Measurements from ENCODE around the gene SAMD10. TPM values are rescaled to one million over a fixed set of nuclear protein-coding genes. Genes with fewer than 3 reads are reported as not detected.
"Not testable (repeated sequence)": the region's sequence is repeated elsewhere in the genome, so short reads cannot be mapped to it uniquely, and the experiment has no call there.

The SAMD10 gene
- total and polyA plus RNA-seq, 10 of the 15 experiments (the other 5 are each of a cell fraction or from before 2014, with no cell fraction given) = 1.3 to 51.4 (median 17.9) TPM

DNA sequence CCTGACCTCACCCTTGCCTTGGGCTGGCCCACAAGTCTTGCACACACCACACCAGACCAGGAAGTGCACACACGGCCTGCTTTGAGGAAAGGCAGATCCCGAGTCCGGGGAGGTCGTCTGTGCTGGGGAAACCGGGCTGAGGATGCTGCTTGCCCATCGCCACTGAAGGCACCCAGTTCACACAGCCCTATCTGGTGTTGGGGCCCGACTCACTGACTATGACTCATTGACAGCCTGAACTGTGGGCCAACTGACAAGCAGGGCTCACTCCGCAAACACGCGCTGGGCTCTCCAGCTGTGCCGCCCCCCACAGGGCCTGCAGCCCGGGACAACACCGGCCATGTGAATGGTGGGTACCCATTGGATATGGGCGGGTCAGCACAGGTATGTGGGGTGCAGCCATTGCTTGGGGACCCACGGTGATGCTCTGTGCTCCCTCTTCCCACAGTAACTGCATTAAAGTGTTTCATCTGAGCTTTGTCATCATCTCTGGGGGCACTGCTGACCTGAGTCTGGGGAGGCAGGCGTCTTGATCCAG is 1.6 kb downstream of the SAMD10 start (continued):
- no peak for TF ChIP-seq BACH1 (IDR thresholded peaks at IDR 0.05; ENCODE audit: borderline replicate concordance)

DNA sequence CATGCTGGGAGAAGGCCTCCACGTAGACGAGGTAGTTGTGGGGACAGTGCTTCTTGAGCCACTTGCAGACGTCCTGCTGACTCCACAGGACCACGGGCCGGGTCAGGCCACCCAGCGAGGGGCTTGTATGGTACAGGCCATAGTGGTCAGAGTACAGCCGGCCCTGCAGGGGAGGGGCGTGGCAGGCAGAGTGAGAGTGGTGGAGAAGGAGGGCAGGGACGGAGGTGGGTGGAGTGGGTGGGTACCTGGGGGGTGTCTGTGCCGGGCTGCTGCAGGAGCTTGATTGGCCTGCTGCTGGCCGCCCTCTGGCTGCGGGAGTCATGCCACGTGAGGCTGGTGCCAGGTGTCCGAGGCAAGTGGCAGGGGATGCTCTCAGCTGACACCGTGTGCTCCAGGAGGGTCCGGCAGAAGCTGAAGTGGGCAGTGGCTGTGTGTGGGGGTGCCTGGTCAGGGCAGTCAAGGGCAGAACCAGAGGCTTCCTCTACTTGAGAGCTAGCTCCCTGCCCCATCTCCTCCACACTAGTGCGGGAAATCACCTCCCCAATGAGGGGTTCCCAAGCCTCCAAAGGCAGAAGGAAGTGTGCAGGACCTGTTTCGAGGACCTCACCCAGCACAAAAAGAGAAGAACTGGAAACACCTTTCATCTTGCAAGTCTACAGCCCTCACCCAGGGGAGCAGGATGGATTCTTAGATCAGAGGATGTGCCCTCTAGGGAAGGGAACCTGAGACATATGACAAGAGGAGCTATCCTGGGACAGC is 2.3 kb downstream of the SAMD10 start:
- in situ Hi-C loops (cut with MboI) = no loop called here
- BruUV-seq (replicated peaks) = no TSS peak
- no peak for FAIRE-seq

DNA sequence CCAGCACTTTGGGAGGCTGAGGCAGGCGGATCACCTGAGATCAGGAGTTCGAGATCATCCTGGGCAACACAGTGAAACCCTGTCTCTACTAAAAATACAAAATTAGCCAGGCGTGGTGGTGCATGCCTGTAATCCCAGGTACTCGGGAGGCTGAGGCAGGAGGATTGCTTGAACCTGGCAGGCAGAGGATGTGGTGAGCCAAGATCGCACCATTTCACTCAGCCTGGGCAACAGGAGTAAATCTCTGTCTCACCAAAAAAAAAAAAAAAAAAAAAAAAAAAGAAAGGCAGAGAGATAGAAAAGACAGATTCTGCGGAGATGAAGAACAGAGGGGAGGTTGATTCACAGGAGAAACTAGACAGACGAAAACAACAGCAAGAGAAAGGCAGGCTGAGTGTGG is 2.9 kb downstream of the SAMD10 start:
- H3K9ac ChIP-seq (ENCODE audit: control insufficient read depth, insufficient read depth, low read length); in situ Hi-C loops (cut with MboI); POLR2A ChIA-PET; BruUV-seq (replicated peaks); RAD21 ChIA-PET (ENCODE audit: unreplicated experiment); ATAC-seq; SMC1A ChIA-PET (ENCODE audit: uncharacterized antibody, unreplicated experiment); intact Hi-C loops (cut with micrococcal nuclease; ENCODE audit: unreplicated experiment); FAIRE-seq; DNase-seq (ENCODE audit: low read depth, low spot score); H3K27me3 ChIP-seq (replicated peaks in 1 of 2; ENCODE audit: control insufficient read depth in 2 of 2, insufficient read depth in 2 of 2, low read length in 1 of 2); H2AFZ ChIP-seq (ENCODE audit: control insufficient read depth, low read depth, low read length); H3K27ac ChIP-seq (ENCODE audit: control insufficient read depth, insufficient read depth); H3K4me3 ChIP-seq; H4K20me1 ChIP-seq (ENCODE audit: control insufficient read depth, insufficient read depth); H3K9me3 ChIP-seq (replicated peaks; ENCODE audit: control insufficient read depth, insufficient read depth, low read length): not testable (repeated sequence)
- H3K4me1 ChIP-seq (ENCODE audit: control insufficient read depth, insufficient read depth, low read length) = peaks cover 23% of the 10 kb centered on the region
- peak overlapping the region; percentile 7; the same call in 1 of the 2 replicates for H3K4me2 ChIP-seq (ENCODE audit: control insufficient read depth, insufficient read depth)
- peaks cover 8 to 15% of the 10 kb centered on the region in 2 experiments; a peak in 3 of 4 replicates for H3K36me3 ChIP-seq (ENCODE audit: control insufficient read depth in 2 of 2, insufficient read depth in 2 of 2, low read length in 1 of 2)
- WGBS (ENCODE audit: insufficient coverage, insufficient replicate concordance, low lambda C conversion rate, missing lambda C conversion rate) = 85% methylated on average over 7 of the region's 7 CpGs
- CTCF ChIA-PET = interaction anchor here (1.6 kb wide), 1 partner anchor 62 kb away, joined by 7 read pairs; no protein-coding TSS in a partner anchor
- peaks cover 38% of the 10 kb centered on the region for H3K79me2 ChIP-seq (ENCODE audit: control insufficient read depth, insufficient read depth, low read length)

More for the DNA sequence above, 2.3 kb downstream of the SAMD10 start:
- H2AFZ ChIP-seq (ENCODE audit: control insufficient read depth, low read depth, low read length) = no peak overlapping the region
- SMC1A ChIA-PET (ENCODE audit: uncharacterized antibody, unreplicated experiment) = no interaction called here
- peaks cover 44% of the 10 kb centered on the region for H3K79me2 ChIP-seq (ENCODE audit: control insufficient read depth, insufficient read depth, low read length)
- H3K9ac ChIP-seq (ENCODE audit: control insufficient read depth, insufficient read depth, low read length) = peak overlapping the region; percentile 68
- H3K4me1 ChIP-seq (ENCODE audit: control insufficient read depth, insufficient read depth, low read length) = peaks cover 23% of the 10 kb centered on the region
- H3K27ac ChIP-seq (ENCODE audit: control insufficient read depth, insufficient read depth) = peak overlapping the region; percentile 92
- intact Hi-C loops (cut with micrococcal nuclease; ENCODE audit: unreplicated experiment) = no loop called here
- H3K27me3 ChIP-seq (replicated peaks in 1 of 2; ENCODE audit: control insufficient read depth in 2 of 2, insufficient read depth in 2 of 2, low read length in 1 of 2) = no peaks in the 10 kb centered on the region
- H3K36me3 ChIP-seq (ENCODE audit: control insufficient read depth in 2 of 2, insufficient read depth in 2 of 2, low read length in 1 of 2) = peaks cover 8 to 15% of the 10 kb centered on the region in 2 experiments; a peak in 3 of 4 replicates
- H3K4me3 ChIP-seq = peak overlapping the region; percentile 96; the same call in 1 of the 2 replicates
- POLR2A ChIA-PET = interaction anchor here (0.6 to 1.3 kb wide), 2 partner anchors 63 to 343 kb away, joined by 3 read pairs; no protein-coding TSS in a partner anchor
- DNase-seq (ENCODE audit: low read depth, low spot score) (no peak), ATAC-seq (no peak)
- CTCF ChIA-PET = interaction anchor here (0.7 to 1.6 kb wide), 3 partner anchors 62 to 269 kb away, joined by 3 to 7 read pairs (median 4); partner anchors contain the start of genes ARFRP1 and ZGPAT
- RAD21 ChIA-PET (ENCODE audit: unreplicated experiment) = interaction anchor here (0.5 to 1.0 kb wide), 4 partner anchors 54 to 102 kb away, joined by 3 to 8 read pairs (median 6); partner anchors contain the start of genes OPRL1, RGS19 and TCEA2
- WGBS (ENCODE audit: insufficient coverage, insufficient replicate concordance, low lambda C conversion rate, missing lambda C conversion rate) = 80% methylated on average over 14 of the region's 18 CpGs
- no peaks in the 10 kb centered on the region for H4K20me1 ChIP-seq (ENCODE audit: control insufficient read depth, insufficient read depth)
- TF ChIP-seq MEF2B (IDR thresholded peaks at IDR 0.05; ENCODE audit: partially characterized antibody, poor library complexity, severe bottlenecking) (peak; percentile 23), POLR2A (IDR thresholded peaks at IDR 0.05; ENCODE audit: low read depth, low read length) (peak; percentile 53; the same call in 1 of the 2 replicates), ASH2L (IDR thresholded peaks at IDR 0.05; ENCODE audit: borderline replicate concordance, low read depth) (no peak), SIN3A (IDR thresholded peaks at IDR 0.05; ENCODE audit: low read depth, low read length) (no peak), NFXL1 (IDR thresholded peaks at IDR 0.05; ENCODE audit: borderline replicate concordance) (no peak), POLR2AphosphoS2 (IDR thresholded peaks at IDR 0.05; ENCODE audit: low read depth, low read length) (peak; percentile 11; the same call in 1 of the 2 replicates), BMI1 (IDR thresholded peaks at IDR 0.05; ENCODE audit: borderline replicate concordance) (no peak), SMAD5 (IDR thresholded peaks at IDR 0.05; ENCODE audit: low read depth) (no peak), POLR2AphosphoS5 (IDR thresholded peaks at IDR 0.05; ENCODE audit: low read length) (peak; percentile 31; the same call in 1 of the 2 replicates), PAX5 (IDR thresholded peaks at IDR 0.05; ENCODE audit: borderline replicate concordance, low read depth, low read length) (0 out of 2 replicates have a peak, but pooled peaks have one; percentile 5), CREB1 (IDR thresholded peaks at IDR 0.05; ENCODE audit: low read depth) (no peak)
- H3K9me3 ChIP-seq (replicated peaks; ENCODE audit: control insufficient read depth, insufficient read depth, low read length) = no peaks in the 10 kb centered on the region
- peak overlapping the region; percentile 93 for H3K4me2 ChIP-seq (ENCODE audit: control insufficient read depth, insufficient read depth)

All from GM12878 (cell line).